ENCODE measurements around the gene MTMR12. TPM values are rescaled to one million over a fixed set of nuclear protein-coding genes. Genes with fewer than 3 reads are reported as not detected.

MTMR12 gene
- total and polyA plus RNA-seq, 2 of the 13 experiments (the other 11 are each of a cell fraction or from before 2014, with no cell fraction given) = 23.4 to 36.6 TPM

DNA sequence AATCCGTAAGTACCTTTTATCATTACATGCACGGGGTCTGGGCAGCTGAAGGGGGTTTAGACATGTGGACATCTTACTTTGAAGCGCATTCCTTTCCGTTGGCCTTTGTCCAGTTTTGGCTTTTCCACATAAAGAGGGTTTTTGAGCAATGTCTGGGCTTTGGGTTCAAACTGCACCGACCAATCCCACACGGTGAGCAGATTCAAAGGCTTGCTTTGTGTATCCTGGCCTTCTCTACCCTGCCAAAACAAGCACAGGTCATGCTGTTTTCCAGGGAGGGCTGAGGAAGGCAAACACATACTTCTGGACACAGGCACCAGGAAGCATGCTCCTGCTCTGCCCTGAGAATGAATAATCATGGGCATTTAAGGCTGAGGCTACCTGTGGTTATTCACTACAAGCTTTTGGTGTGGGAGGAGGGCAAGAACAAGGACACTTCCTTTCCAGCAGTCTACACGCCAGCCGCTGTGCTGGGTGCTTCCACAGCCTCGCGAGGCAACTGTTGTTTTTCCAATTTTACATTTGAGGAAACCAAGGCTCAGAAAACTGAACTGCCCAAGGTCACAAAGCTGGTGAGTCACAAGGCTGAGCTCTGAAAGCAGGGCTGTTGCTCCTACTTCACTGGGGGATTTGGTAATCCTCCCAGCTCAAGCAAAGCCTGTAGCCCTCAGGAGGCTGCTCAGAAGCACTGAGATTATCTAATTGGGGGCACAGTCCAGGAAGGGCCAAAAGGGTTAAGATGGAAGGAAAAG is 78.9 kb downstream of the MTMR12 start (continued):
- TF ChIP-seq, protein P1, sequence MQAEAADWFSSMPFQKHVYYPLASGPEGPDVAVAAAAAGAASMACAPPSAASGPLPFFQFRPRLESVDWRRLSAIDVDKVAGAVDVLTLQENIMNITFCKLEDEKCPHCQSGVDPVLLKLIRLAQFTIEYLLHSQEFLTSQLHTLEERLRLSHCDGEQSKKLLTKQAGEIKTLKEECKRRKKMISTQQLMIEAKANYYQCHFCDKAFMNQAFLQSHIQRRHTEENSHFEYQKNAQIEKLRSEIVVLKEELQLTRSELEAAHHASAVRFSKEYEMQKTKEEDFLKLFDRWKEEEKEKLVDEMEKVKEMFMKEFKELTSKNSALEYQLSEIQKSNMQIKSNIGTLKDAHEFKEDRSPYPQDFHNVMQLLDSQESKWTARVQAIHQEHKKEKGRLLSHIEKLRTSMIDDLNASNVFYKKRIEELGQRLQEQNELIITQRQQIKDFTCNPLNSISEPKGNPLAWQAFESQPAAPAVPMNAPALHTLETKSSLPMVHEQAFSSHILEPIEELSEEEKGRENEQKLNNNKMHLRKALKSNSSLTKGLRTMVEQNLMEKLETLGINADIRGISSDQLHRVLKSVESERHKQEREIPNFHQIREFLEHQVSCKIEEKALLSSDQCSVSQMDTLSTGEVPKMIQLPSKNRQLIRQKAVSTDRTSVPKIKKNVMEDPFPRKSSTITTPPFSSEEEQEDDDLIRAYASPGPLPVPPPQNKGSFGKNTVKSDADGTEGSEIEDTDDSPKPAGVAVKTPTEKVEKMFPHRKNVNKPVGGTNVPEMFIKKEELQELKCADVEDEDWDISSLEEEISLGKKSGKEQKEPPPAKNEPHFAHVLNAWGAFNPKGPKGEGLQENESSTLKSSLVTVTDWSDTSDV (CRISPR knock-in tag; IDR thresholded peaks at IDR 0.05) = no peak
- TF ChIP-seq ZNF225 (CRISPR knock-in tag; IDR thresholded peaks at IDR 0.05) (no peak), HNF4A (CRISPR knock-in tag; IDR thresholded peaks at IDR 0.05) (peak; percentile 88), KLF6 (CRISPR knock-in tag; IDR thresholded peaks at IDR 0.05) (peak; percentile 51; the same call in 1 of the 2 replicates), ZNF224 (CRISPR knock-in tag; IDR thresholded peaks at IDR 0.05) (peak; percentile 61; the same call in 1 of the 2 replicates), ZNF790 (CRISPR knock-in tag; IDR thresholded peaks at IDR 0.05; ENCODE audit: borderline replicate concordance) (no peak), KLF11 (CRISPR knock-in tag; IDR thresholded peaks at IDR 0.05) (peak; percentile 17; the same call in 1 of the 2 replicates), ZNF781 (CRISPR knock-in tag; IDR thresholded peaks at IDR 0.05; ENCODE audit: borderline replicate concordance, not compliant biosample characterization) (peak; percentile 32), FOXO4 (CRISPR knock-in tag; conservative IDR thresholded peaks at IDR 0.05) (no peak), ZFP82 (CRISPR knock-in tag; IDR thresholded peaks at IDR 0.05; ENCODE audit: borderline replicate concordance) (peak; percentile 87; the same call in 1 of the 2 replicates)
- TF ChIP-seq, protein P2, sequence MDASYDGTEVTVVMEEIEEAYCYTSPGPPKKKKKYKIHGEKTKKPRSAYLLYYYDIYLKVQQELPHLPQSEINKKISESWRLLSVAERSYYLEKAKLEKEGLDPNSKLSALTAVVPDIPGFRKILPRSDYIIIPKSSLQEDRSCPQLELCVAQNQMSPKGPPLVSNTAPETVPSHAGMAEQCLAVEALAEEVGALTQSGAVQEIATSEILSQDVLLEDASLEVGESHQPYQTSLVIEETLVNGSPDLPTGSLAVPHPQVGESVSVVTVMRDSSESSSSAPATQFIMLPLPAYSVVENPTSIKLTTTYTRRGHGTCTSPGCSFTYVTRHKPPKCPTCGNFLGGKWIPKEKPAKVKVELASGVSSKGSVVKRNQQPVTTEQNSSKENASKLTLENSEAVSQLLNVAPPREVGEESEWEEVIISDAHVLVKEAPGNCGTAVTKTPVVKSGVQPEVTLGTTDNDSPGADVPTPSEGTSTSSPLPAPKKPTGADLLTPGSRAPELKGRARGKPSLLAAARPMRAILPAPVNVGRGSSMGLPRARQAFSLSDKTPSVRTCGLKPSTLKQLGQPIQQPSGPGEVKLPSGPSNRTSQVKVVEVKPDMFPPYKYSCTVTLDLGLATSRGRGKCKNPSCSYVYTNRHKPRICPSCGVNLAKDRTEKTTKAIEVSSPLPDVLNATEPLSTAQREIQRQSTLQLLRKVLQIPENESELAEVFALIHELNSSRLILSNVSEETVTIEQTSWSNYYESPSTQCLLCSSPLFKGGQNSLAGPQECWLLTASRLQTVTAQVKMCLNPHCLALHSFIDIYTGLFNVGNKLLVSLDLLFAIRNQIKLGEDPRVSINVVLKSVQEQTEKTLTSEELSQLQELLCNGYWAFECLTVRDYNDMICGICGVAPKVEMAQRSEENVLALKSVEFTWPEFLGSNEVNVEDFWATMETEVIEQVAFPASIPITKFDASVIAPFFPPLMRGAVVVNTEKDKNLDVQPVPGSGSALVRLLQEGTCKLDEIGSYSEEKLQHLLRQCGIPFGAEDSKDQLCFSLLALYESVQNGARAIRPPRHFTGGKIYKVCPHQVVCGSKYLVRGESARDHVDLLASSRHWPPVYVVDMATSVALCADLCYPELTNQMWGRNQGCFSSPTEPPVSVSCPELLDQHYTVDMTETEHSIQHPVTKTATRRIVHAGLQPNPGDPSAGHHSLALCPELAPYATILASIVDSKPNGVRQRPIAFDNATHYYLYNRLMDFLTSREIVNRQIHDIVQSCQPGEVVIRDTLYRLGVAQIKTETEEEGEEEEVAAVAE (CRISPR knock-in tag; IDR thresholded peaks at IDR 0.05; ENCODE audit: borderline replicate concordance) = peak; percentile 39; the same call in 1 of the 2 replicates
- TF ChIP-seq, protein P3, sequence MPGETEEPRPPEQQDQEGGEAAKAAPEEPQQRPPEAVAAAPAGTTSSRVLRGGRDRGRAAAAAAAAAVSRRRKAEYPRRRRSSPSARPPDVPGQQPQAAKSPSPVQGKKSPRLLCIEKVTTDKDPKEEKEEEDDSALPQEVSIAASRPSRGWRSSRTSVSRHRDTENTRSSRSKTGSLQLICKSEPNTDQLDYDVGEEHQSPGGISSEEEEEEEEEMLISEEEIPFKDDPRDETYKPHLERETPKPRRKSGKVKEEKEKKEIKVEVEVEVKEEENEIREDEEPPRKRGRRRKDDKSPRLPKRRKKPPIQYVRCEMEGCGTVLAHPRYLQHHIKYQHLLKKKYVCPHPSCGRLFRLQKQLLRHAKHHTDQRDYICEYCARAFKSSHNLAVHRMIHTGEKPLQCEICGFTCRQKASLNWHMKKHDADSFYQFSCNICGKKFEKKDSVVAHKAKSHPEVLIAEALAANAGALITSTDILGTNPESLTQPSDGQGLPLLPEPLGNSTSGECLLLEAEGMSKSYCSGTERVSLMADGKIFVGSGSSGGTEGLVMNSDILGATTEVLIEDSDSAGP (CRISPR knock-in tag; IDR thresholded peaks at IDR 0.05; ENCODE audit: borderline replicate concordance) = peak; percentile 68; the same call in 1 of the 2 replicates

Measured in HepG2 (cell line).